Panc1 (cell line): ENCODE data around the gene KCNQ1. TPM values are rescaled to one million over a fixed set of nuclear protein-coding genes. Genes with fewer than 3 reads are reported as not detected.

Experiments used
- ATAC-seq: fragments of 200-7000 bp; cut with Tn5 transposase; 2 replicates; pipeline ENCODE4 v1.9.1; 2020; ENCODE audit warnings: mild to moderate bottlenecking, moderate library complexity
- BruUV-seq: library from RNA; stranded (reverse); fragments of 400-500 nt; replicated peaks from 2 replicates; lab custom pipeline; 2021; lab: Mats Ljungman, UMichigan
- CTCF ChIA-PET: fragments of 300-600 bp; sonication (Branson Sonifier 250); formaldehyde crosslinking; loops from one replicate; lab custom pipeline; 2022; ENCODE audit warnings: antibody characterized with exemption; lab: Charles Lee
- POLR2A ChIA-PET: fragments of 300-600 bp; sonication (Branson Sonifier 250); formaldehyde crosslinking; loops from one replicate; lab custom pipeline; 2022; ENCODE audit warnings: antibody characterized with exemption; lab: Charles Lee
- DNase-seq: peaks from one replicate; pipeline ENCODE4 v3.0.0-alpha.2; 2010; ENCODE audit warnings: low read depth, low spot score
- H3K27ac ChIP-seq: 2 replicates; pipeline ENCODE4 v1.5.1; 2011; ENCODE audit warnings: mild to moderate bottlenecking, low read length, inconsistent platforms
- H3K27me3 ChIP-seq: fragments of 200-500 bp; sonication (Bioruptor generic); 2 replicates; pipeline ENCODE4 v1.6.0; 2014; ENCODE audit warnings: low read length, inconsistent platforms; ENCODE audit not compliant: control insufficient read depth, insufficient read depth
- H3K36me3 ChIP-seq: fragments of 200-500 bp; sonication (Bioruptor generic); 2 replicates; pipeline ENCODE4 v1.5.1; 2014; ENCODE audit warnings: inconsistent platforms, mild to moderate bottlenecking, low read length, moderate library complexity; ENCODE audit not compliant: control insufficient read depth, insufficient read depth
- H3K4me1 ChIP-seq: 2 replicates; pipeline ENCODE4 v1.5.1; 2011; ENCODE audit warnings: inconsistent platforms, mild to moderate bottlenecking, low read length, moderate library complexity; ENCODE audit not compliant: control insufficient read depth, insufficient read depth
- H3K4me3 ChIP-seq, 2 experiments: 2 replicates each; pipeline ENCODE4 v1.5.1; 2011 to 2012; ENCODE audit warnings: low read depth in 2 of 2, low read length in 2 of 2, mild to moderate bottlenecking in 2 of 2, inconsistent platforms in 1 of 2, moderate library complexity in 1 of 2
- H3K9me3 ChIP-seq: fragments of 200-500 bp; sonication (Bioruptor generic); 2 replicates; pipeline ENCODE4 v1.5.1; 2014; ENCODE audit warnings: low read depth, mild to moderate bottlenecking, inconsistent platforms, low read length, moderate library complexity; ENCODE audit not compliant: control insufficient read depth, insufficient read depth
- CTCF ChIP-seq: fragments of 450-650 bp; IDR thresholded peaks from 2 replicates; pipeline ENCODE4 v1.5.1; 2017; ENCODE audit warnings: mild to moderate bottlenecking
- POLR2AphosphoS5 ChIP-seq: IDR thresholded peaks from 2 replicates; pipeline ENCODE4 v1.6.1; 2012; ENCODE audit warnings: mild to moderate bottlenecking, low read depth, low read length, moderate library complexity
- SIN3A ChIP-seq: IDR thresholded peaks from 2 replicates; pipeline ENCODE4 v1.6.1; 2012; ENCODE audit warnings: low read depth, mild to moderate bottlenecking, low read length, moderate library complexity, borderline replicate concordance; ENCODE audit not compliant: insufficient read depth
- TCF7L2 ChIP-seq: IDR thresholded peaks from 2 replicates; pipeline ENCODE4 v1.6.1; 2011; ENCODE audit warnings: mild to moderate bottlenecking, low read depth, low read length, inconsistent platforms
- in situ Hi-C: cut with HindIII; loops from 2 replicates; pipeline ENCODE4 v1.10.0; 2016; ENCODE audit warnings: low sequenced_read_pairs, low pct_unique_long_range_greater_than_20kb
- intact Hi-C: fragments of 100-400 bp; cut with micrococcal nuclease; formaldehyde crosslinking; loops from one replicate; pipeline ENCODE4 v1.10.0; 2022; ENCODE audit not compliant: unreplicated experiment
- total RNA-seq: library from RNA; stranded (reverse); gene quantifications from one replicate; pipeline ENCODE4 v1.2.1, GENCODE V29; 2021; ENCODE audit not compliant: unreplicated experiment
- TF ChIP-seq, protein P1 (sequence below), 2 experiments: IDR thresholded peaks; 2 replicates each; pipeline ENCODE4 v1.6.1; 2011 to 2012; ENCODE audit warnings: low read depth in 2 of 2, control low read depth in 1 of 2, low read length in 1 of 2, mild to moderate bottlenecking in 1 of 2, moderate library complexity in 1 of 2; ENCODE audit not compliant: insufficient read depth in 1 of 2

KCNQ1 gene
- total RNA-seq, 1 experiment from 2014 or later: 1.0 TPM

DNA sequence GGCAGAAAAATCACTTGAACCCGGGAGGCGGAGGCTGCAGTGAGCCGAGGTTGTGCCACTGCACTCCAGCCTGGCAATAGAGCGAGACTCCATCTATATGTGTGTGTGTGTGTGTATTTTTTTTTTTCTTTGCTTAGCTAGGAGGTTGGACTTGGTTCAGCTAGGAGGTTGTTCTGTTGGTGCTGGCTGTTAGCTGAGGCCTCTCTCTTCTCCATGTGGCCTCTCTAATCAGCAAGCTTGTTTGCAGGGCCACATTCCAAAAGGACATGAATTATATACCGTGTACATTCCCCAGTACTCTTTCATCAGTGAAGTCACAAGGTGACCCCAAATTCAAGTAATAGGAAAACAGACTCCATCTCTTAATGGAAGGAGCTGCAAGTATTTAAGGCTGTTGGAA, 322.3 kb downstream of the KCNQ1 start:
- ChIA-PET CTCF (no interaction called here), POLR2A (interaction anchor here (0.6 kb wide), 1 partner anchor 478 kb away, joined by 9 read pairs; no protein-coding TSS in a partner anchor)
- Histone ChIP-seq H3K9me3 (no peaks in the 10 kb centered on the region), H3K27me3 (peaks cover 13% of the 10 kb centered on the region; the same call in 1 of the 2 replicates), H3K4me3 (no peak overlapping the region), H3K27ac (no peak overlapping the region), H3K36me3 (no peaks in the 10 kb centered on the region), H3K4me1 (no peaks in the 10 kb centered on the region)
- ATAC-seq: no peak
- no peak for DNase-seq
- intact Hi-C loops: no loop called here
- in situ Hi-C loops: loop anchor here (5.0 kb wide), 1 partner anchor 45 kb away; no protein-coding TSS in a partner anchor
- TF ChIP-seq POLR2AphosphoS5 (no peak), SIN3A (no peak), CTCF (no peak), TCF7L2 (no peak)
- TF ChIP-seq, protein P1, sequence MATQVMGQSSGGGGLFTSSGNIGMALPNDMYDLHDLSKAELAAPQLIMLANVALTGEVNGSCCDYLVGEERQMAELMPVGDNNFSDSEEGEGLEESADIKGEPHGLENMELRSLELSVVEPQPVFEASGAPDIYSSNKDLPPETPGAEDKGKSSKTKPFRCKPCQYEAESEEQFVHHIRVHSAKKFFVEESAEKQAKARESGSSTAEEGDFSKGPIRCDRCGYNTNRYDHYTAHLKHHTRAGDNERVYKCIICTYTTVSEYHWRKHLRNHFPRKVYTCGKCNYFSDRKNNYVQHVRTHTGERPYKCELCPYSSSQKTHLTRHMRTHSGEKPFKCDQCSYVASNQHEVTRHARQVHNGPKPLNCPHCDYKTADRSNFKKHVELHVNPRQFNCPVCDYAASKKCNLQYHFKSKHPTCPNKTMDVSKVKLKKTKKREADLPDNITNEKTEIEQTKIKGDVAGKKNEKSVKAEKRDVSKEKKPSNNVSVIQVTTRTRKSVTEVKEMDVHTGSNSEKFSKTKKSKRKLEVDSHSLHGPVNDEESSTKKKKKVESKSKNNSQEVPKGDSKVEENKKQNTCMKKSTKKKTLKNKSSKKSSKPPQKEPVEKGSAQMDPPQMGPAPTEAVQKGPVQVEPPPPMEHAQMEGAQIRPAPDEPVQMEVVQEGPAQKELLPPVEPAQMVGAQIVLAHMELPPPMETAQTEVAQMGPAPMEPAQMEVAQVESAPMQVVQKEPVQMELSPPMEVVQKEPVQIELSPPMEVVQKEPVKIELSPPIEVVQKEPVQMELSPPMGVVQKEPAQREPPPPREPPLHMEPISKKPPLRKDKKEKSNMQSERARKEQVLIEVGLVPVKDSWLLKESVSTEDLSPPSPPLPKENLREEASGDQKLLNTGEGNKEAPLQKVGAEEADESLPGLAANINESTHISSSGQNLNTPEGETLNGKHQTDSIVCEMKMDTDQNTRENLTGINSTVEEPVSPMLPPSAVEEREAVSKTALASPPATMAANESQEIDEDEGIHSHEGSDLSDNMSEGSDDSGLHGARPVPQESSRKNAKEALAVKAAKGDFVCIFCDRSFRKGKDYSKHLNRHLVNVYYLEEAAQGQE (IDR thresholded peaks at IDR 0.05; ENCODE audit: insufficient read depth in 1 of 2, low read depth in 2 of 2, low read length in 1 of 2): no peak
- no TSS peak for BruUV-seq

DNA sequence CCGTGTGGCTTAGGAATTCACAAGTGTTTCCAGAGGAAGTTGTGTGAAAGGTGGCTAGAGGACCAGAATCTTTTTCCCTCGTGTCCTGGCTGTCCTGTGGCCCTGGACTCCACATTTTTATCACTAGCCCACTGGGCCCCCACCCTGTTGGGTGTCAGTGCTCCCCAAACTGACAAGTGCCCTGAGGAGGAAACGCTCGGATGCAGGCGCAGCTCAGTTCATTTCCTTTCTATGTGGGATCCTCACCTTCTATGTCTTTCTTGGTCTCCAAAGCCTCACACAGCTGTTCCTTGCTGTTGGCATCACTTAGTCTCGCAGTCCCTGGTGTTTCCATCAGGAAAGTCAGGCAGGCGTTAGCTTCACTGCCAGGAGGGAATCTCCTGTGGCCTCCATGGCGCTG, 323.0 kb downstream of the KCNQ1 start:
- POLR2A ChIA-PET: no interaction called here
- no peaks in the 10 kb centered on the region for H3K9me3 ChIP-seq
- in situ Hi-C loops: loop anchor here (5.0 kb wide), 1 partner anchor 46 kb away; no protein-coding TSS in a partner anchor
- intact Hi-C loops: no loop called here
- no peaks in the 10 kb centered on the region for H3K4me1 ChIP-seq
- H3K27ac ChIP-seq: no peak overlapping the region
- TF ChIP-seq SIN3A: no peak
- no peak for TF ChIP-seq CTCF
- no peak for TF ChIP-seq POLR2AphosphoS5
- TF ChIP-seq, protein P1 (IDR thresholded peaks at IDR 0.05; ENCODE audit: insufficient read depth in 1 of 2, low read depth in 2 of 2, low read length in 1 of 2): no peak
- TF ChIP-seq TCF7L2: no peak
- H3K27me3 ChIP-seq: peaks cover 13% of the 10 kb centered on the region; the same call in 1 of the 2 replicates
- DNase-seq (no peak), ATAC-seq (no peak)
- BruUV-seq: no TSS peak
- H3K4me3 ChIP-seq: no peak overlapping the region
- CTCF ChIA-PET: no interaction called here
- no peaks in the 10 kb centered on the region for H3K36me3 ChIP-seq
